Endodermal cell (in vitro differentiated cells): ENCODE measurements around the gene PWWP2B. TPM values are rescaled to one million over a fixed set of nuclear protein-coding genes. Genes with fewer than 3 reads are reported as not detected.

Experiments used
- DNase-seq: peaks from one replicate; pipeline ENCODE4 v3.0.0-alpha.2; 2017
- H3K27ac ChIP-seq: 2 replicates; pipeline ENCODE4 v1.5.1; 2013; ENCODE audit warnings: mild to moderate bottlenecking, low read depth, low read length, moderate library complexity
- H3K27me3 ChIP-seq: 2 replicates; pipeline ENCODE4 v1.6.1; 2013; ENCODE audit warnings: mild to moderate bottlenecking, low read length, moderate library complexity; ENCODE audit not compliant: insufficient read depth, control insufficient read depth, poor library complexity, severe bottlenecking
- H3K36me3 ChIP-seq: 2 replicates; pipeline ENCODE4 v1.7.0; 2013; ENCODE audit warnings: mild to moderate bottlenecking, low read length, moderate library complexity; ENCODE audit not compliant: control insufficient read depth, insufficient read depth
- H3K4me1 ChIP-seq: one replicate; pipeline ENCODE4 v1.7.0; 2013; ENCODE audit warnings: low read length; ENCODE audit not compliant: control insufficient read depth, insufficient read depth
- H3K4me3 ChIP-seq: 2 replicates; pipeline ENCODE4 v1.5.1; 2013; ENCODE audit warnings: mild to moderate bottlenecking, low read length, moderate library complexity
- H3K9ac ChIP-seq: 2 replicates; pipeline ENCODE4 v1.6.1; 2013; ENCODE audit warnings: mild to moderate bottlenecking, low read length, moderate library complexity; ENCODE audit not compliant: poor library complexity, severe bottlenecking; ENCODE audit errors: extremely low read depth
- H3K9me3 ChIP-seq: 2 replicates; pipeline ENCODE4 v1.6.1; 2013; ENCODE audit warnings: mild to moderate bottlenecking, low read length, moderate library complexity; ENCODE audit not compliant: control insufficient read depth
- H3K27ac Mint-ChIP-seq: 2 replicates; pipeline ENCODE4 v1.8.0; 2020; ENCODE audit warnings: mixed read lengths
- H3K27me3 Mint-ChIP-seq: 2 replicates; pipeline ENCODE4 v1.8.0; 2021; ENCODE audit warnings: mild to moderate bottlenecking, mixed read lengths; ENCODE audit not compliant: insufficient read depth
- H3K36me3 Mint-ChIP-seq: 2 replicates; pipeline ENCODE4 v1.8.0; 2020; ENCODE audit warnings: low read depth, mixed read lengths
- H3K4me1 Mint-ChIP-seq: 2 replicates; pipeline ENCODE4 v1.8.0; 2020; ENCODE audit warnings: mixed read lengths
- H3K4me3 Mint-ChIP-seq: 2 replicates; pipeline ENCODE4 v1.8.0; 2020; ENCODE audit warnings: mild to moderate bottlenecking, moderate library complexity, mixed read lengths
- H3K9me3 Mint-ChIP-seq: 2 replicates; pipeline ENCODE4 v1.8.0; 2020; ENCODE audit warnings: mild to moderate bottlenecking, mixed read lengths
- CTCF ChIP-seq: fragments of 200-600 bp; sonication (generic); conservative IDR thresholded peaks from 2 replicates; pipeline ENCODE4 v1.5.0; 2021; ENCODE audit warnings: antibody characterized with exemption, mild to moderate bottlenecking
- WGBS, 2 experiments: methylation state at CpG; one replicate each; pipeline versions ENCODE4 v1.1.5 to v1.1.7; 2013; ENCODE audit warnings: missing lambda C conversion rate in 2 of 2, mixed read lengths in 1 of 2; ENCODE audit not compliant: insufficient coverage in 1 of 2, insufficient read length in 1 of 2; 5-methylcytosine and 5-hydroxymethylcytosine counted together
- total RNA-seq, 2 donors: library from RNA; stranded (reverse); fragmentation: NEBNext Ultra II Directional in 1 of 2; extraction: Animal tissue kit (Norgen Biotek cat#: 25700) in 1 of 2; gene quantifications; 2 replicates in 1 of 2; 3 replicates in 1 of 2; pipeline ENCODE4 v1.2.1, GENCODE V29; 2021

The PWWP2B gene
- total RNA-seq, 2 donors from 2014 or later, result 11.4 to 13.9 TPM

GRCh38 chr10:132458586-132459300 lies 61.7 kb downstream of the PWWP2B start:
- Histone ChIP-seq H3K9ac (no peak overlapping the region), H3K4me3 (no peak overlapping the region), H3K27me3 (peaks cover 1% of the 10 kb centered on the region), H3K9me3 (no peaks in the 10 kb centered on the region), H3K27ac (no peak overlapping the region), H3K36me3 (no peaks in the 10 kb centered on the region), H3K4me1 (no peaks in the 10 kb centered on the region)
- Mint-ChIP-seq H3K9me3 (no peaks in the 10 kb centered on the region), H3K27me3 (peaks cover 7% of the 10 kb centered on the region), H3K4me3 (no peak overlapping the region), H3K4me1 (no peaks in the 10 kb centered on the region), H3K27ac (no peak overlapping the region), H3K36me3 (no peaks in the 10 kb centered on the region)
- TF ChIP-seq CTCF, result peak; percentile 96
- WGBS, 2 experiments, result 49 to 85% methylated on average over 13 to 31 of the region's 31 CpGs
- DNase-seq, result peak; percentile 91

GRCh38 chr10:132459301-132460003 lies 62.5 kb downstream of the PWWP2B start:
- no peak for TF ChIP-seq CTCF
- 85 to 87% methylated on average over 11 to 23 of the region's 23 CpGs for WGBS, 2 experiments
- Mint-ChIP-seq H3K27me3 (peaks cover 7% of the 10 kb centered on the region), H3K36me3 (no peaks in the 10 kb centered on the region), H3K4me3 (no peak overlapping the region), H3K9me3 (no peaks in the 10 kb centered on the region), H3K27ac (no peak overlapping the region), H3K4me1 (no peaks in the 10 kb centered on the region)
- no peaks in the 10 kb centered on the region for H3K27me3 ChIP-seq
- no peak overlapping the region for H3K9ac ChIP-seq
- no peaks in the 10 kb centered on the region for H3K4me1 ChIP-seq
- no peaks in the 10 kb centered on the region for H3K36me3 ChIP-seq
- H3K4me3 ChIP-seq, result no peak overlapping the region
- H3K9me3 ChIP-seq, result no peaks in the 10 kb centered on the region
- no peak overlapping the region for H3K27ac ChIP-seq
- DNase-seq, result peak; percentile 42

GRCh38 chr10:132460071-132460470 lies 63.1 kb downstream of the PWWP2B start:
- H3K4me3 Mint-ChIP-seq, result no peak overlapping the region
- no peak for TF ChIP-seq CTCF

More at GRCh38 chr10:132460071-132460470, 63.1 kb downstream of the PWWP2B start:
- Histone ChIP-seq H3K36me3 (no peaks in the 10 kb centered on the region), H3K9ac (no peak overlapping the region), H3K4me3 (no peak overlapping the region), H3K27ac (no peak overlapping the region), H3K27me3 (no peaks in the 10 kb centered on the region), H3K4me1 (no peaks in the 10 kb centered on the region), H3K9me3 (no peaks in the 10 kb centered on the region)
- Mint-ChIP-seq H3K9me3 (no peaks in the 10 kb centered on the region), H3K4me1 (no peaks in the 10 kb centered on the region), H3K27me3 (peaks cover 5% of the 10 kb centered on the region), H3K27ac (no peak overlapping the region), H3K36me3 (no peaks in the 10 kb centered on the region)
- WGBS, 2 experiments, result 88 to 91% methylated on average over 10 to 15 of the region's 15 CpGs
- peak; percentile 44 for DNase-seq
